HEK293 (cell line): Measurements from ENCODE around the gene C5orf34.

Experiments
- CTCF ChIP-seq: fragments of 450-650 bp; formaldehyde crosslinking; IDR thresholded peaks from 2 replicates; pipeline ENCODE4 v1.5.1; 2016; ENCODE audit warnings: missing biosample characterization, missing genetic modification characterization
- KLF8 ChIP-seq: fragments of 450-650 bp; formaldehyde crosslinking; IDR thresholded peaks from 2 replicates; pipeline ENCODE4 v1.5.1; 2016; ENCODE audit warnings: missing biosample characterization, missing genetic modification characterization
- YY1 ChIP-seq: fragments of 450-650 bp; formaldehyde crosslinking; IDR thresholded peaks from 2 replicates; pipeline ENCODE4 v1.5.1; 2018; ENCODE audit warnings: missing biosample characterization, missing genetic modification characterization
- ZNF777 ChIP-seq: fragments of 450-650 bp; formaldehyde crosslinking; IDR thresholded peaks from 2 replicates; pipeline ENCODE4 v1.5.1; 2017; ENCODE audit warnings: missing biosample characterization, missing genetic modification characterization, borderline replicate concordance

DNA sequence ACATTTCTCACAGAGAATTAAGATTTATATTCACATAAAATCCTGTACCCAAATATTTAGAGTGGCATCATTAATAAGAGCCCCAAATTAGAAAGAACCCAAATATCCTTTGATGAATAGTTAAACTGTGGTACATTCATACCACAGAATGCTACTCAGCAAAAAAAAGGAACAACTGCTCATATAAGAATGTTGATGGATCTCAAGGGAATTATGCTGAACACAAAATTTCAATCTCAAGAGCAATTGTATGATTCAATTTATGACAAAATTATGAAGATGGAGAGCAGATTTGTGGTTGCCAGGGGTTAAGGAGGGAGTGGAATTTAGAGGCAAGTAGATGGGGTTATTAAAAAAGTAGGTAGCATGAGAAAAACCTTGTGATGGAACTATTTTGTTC, 46.4 kb upstream of the C5orf34 start:
- no peak for TF ChIP-seq CTCF (tag by site-specific recombination)
- no peak for TF ChIP-seq ZNF777
- no peak for TF ChIP-seq KLF8 (tag by site-specific recombination)
- TF ChIP-seq YY1: no peak
